ENCODE results near the gene PIBF1. TPM values are rescaled to one million over a fixed set of nuclear protein-coding genes. Genes with fewer than 3 reads are reported as not detected.
"Not testable (repeated sequence)": the region's sequence is repeated elsewhere in the genome, so short reads cannot be mapped to it uniquely, and the experiment has no call there.

Gene PIBF1
- total RNA-seq, 4 donors from 2014 or later: 19.4 to 63.8 (median 40.2) TPM

- 91 to 93% methylated on average over 1 of the region's 1 CpG for WGBS, 2 donors
- Histone ChIP-seq H3K4me1 (peaks cover 0 to 7% (median 0%) of the 10 kb centered on the region in 4 donors), H3K27me3 (no peaks in the 10 kb centered on the region), H3K27ac (no peak overlapping the region), H3K9me3 (no peaks in the 10 kb centered on the region), H3K36me3 (peaks cover 0 to 32% (median 0%) of the 10 kb centered on the region in 3 donors), H3K4me3 (no peak overlapping the region)
- TF ChIP-seq EP300 (IDR thresholded peaks at IDR 0.05) (no peak), POLR2A (IDR thresholded peaks at IDR 0.05) (no peak), CTCF (IDR thresholded peaks at IDR 0.05) (no peak)
- DNase-seq (ENCODE audit: low spot score in 2 of 2): no peak
Observed at GRCh38 chr13:72804301-72804700, 22.4 kb downstream of the PIBF1 start.

- 91 to 98% methylated on average over 1 of the region's 1 CpG for WGBS, 2 donors
- TF ChIP-seq POLR2A (IDR thresholded peaks at IDR 0.05): no peak
- no peak for TF ChIP-seq EP300 (IDR thresholded peaks at IDR 0.05)
- no peak for TF ChIP-seq CTCF (IDR thresholded peaks at IDR 0.05)
Observed at GRCh38 chr13:72805676-72806346, 23.9 kb downstream of the PIBF1 start.

GRCh38 chr13:72806514-72806913, 24.6 kb downstream of the PIBF1 start:
- not testable (repeated sequence) for H3K4me3 ChIP-seq; H3K27ac ChIP-seq; H3K9me3 ChIP-seq; H3K27me3 ChIP-seq; DNase-seq (ENCODE audit: low spot score in 2 of 2)
- 100% methylated on average over 1 of the region's 1 CpG for WGBS, 2 donors
- H3K4me1 ChIP-seq: peaks cover 0 to 13% (median 0%) of the 10 kb centered on the region in 4 donors
- peaks cover 0 to 22% (median 0%) of the 10 kb centered on the region in 3 donors for H3K36me3 ChIP-seq

More at GRCh38 chr13:72805676-72806346, 23.9 kb downstream of the PIBF1 start:
- Histone ChIP-seq H3K27me3 (no peaks in the 10 kb centered on the region), H3K4me1 (peaks cover 0 to 13% (median 0%) of the 10 kb centered on the region in 4 donors), H3K36me3 (peaks cover 0 to 22% (median 0%) of the 10 kb centered on the region in 3 donors), H3K27ac (no peak overlapping the region), H3K4me3 (no peak overlapping the region), H3K9me3 (no peaks in the 10 kb centered on the region)
- no peak for DNase-seq (ENCODE audit: low spot score in 2 of 2)

DNA sequence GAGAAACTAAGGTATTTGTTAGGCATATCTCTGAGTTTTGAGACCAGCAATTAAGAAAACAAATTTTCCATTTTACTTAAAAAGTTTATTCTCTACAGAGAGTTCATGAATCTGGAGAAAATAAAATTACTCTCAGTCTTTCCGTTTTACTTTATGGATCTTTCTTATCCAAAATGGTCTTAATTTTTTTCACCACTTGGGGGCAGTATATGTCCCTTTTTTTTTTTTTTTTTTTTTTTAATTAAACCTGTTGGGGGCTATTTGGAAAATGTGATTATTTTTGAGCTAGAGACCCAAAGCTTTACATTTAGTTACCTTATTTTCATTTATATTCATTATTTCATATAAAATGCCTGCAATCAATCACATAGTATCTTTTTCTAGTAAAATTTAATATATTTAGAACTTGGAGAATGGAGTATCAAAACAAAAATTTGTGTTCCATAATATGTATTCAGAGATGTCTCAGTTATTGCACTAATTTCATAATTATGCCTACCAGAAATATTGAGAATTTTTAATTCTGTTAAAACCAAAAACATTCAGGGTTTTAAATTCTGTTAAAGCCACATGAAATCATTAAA, 27.1 kb downstream of the PIBF1 start:
- Histone ChIP-seq H3K27ac (no peak overlapping the region), H3K4me3 (no peak overlapping the region), H3K36me3 (peaks cover 0 to 29% (median 0%) of the 10 kb centered on the region in 3 donors), H3K9me3 (no peaks in the 10 kb centered on the region), H3K27me3 (no peaks in the 10 kb centered on the region), H3K4me1 (peaks cover 0 to 13% (median 0%) of the 10 kb centered on the region in 4 donors)
- 9 to 11% methylated on average over 1 of the region's 1 CpG for WGBS, 2 donors
- peak in 4 of 5 experiments; percentile 25 to 69 (median 46) for TF ChIP-seq CTCF (IDR thresholded peaks at IDR 0.05)
- TF ChIP-seq EP300 (IDR thresholded peaks at IDR 0.05): no peak
- DNase-seq (ENCODE audit: low spot score in 2 of 2): no peak

DNA sequence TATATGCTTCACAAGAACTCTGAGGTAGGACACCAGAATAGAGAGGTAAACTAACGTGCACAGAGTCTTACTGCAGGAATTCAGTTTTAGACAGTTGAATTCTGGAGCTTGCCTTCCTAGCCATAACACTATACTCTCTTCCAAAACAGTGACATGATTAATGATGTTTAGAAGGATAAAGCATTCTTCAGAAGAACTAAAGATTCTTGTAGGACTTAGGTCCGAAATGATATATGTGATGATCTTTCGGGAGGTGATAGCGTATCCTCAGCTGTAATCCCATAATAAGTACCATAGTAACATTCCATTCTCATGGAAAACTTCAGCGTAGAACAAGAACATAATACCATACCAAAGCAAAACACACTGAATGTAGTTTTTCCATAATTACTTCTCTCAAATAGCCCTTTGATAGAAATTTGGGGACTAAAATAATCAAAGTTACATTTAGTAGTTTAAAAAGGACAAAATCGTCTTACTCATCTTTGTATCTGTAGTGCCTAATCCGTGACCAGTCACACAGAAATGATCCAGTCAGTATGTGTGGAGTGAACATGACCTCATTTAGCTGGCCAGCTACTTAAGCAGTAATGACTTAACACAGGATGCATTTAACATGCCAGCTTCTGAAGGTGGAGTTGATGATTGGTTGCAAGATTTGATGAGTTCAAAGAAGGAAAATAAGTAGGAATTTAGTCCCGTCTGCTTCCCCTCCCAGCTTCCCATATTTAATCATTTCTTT, 38.4 kb downstream of the PIBF1 start:
- no peaks in the 10 kb centered on the region for H3K27me3 ChIP-seq
- DNase-seq (ENCODE audit: low spot score in 2 of 2): no peak
- H3K9me3 ChIP-seq: no peaks in the 10 kb centered on the region
- 84 to 87% methylated on average over 8 of the region's 8 CpGs for WGBS, 2 donors
- no peak for TF ChIP-seq EP300 (IDR thresholded peaks at IDR 0.05)
- no peak for TF ChIP-seq CTCF (IDR thresholded peaks at IDR 0.05)
- no peak for TF ChIP-seq POLR2A (IDR thresholded peaks at IDR 0.05)
- no peak overlapping the region for H3K4me3 ChIP-seq
- no peaks in the 10 kb centered on the region for H3K4me1 ChIP-seq
- H3K36me3 ChIP-seq: peaks cover 0 to 23% (median 0%) of the 10 kb centered on the region in 3 donors
- no peak overlapping the region for H3K27ac ChIP-seq

All from tibial nerve (tissue), 4 donors.